Activated CD4-positive, alpha-beta T cell treated with anti-CD3 and anti-CD28 coated beads for 36 hours (primary cell): ENCODE data around the gene SBNO1. TPM values are rescaled to one million over a fixed set of nuclear protein-coding genes. Genes with fewer than 3 reads are reported as not detected.
"Not testable (repeated sequence)": the region's sequence is repeated elsewhere in the genome, so short reads cannot be mapped to it uniquely, and the experiment has no call there.

ENCODE experiments used
- ATAC-seq: fragments of 200-7000 bp; cut with Tn5 transposase; one replicate; pipeline ENCODE4 v1.10.0; 2021; ENCODE audit warnings: mild to moderate bottlenecking, moderate library complexity
- CTCF ChIA-PET: fragments of 350-600 bp; sonication (Branson Sonifier 250); formaldehyde crosslinking; loops from one replicate; lab custom pipeline; 2021; ENCODE audit warnings: antibody characterized with exemption; lab: Charles Lee
- POLR2A ChIA-PET: fragments of 350-600 bp; sonication (Branson Sonifier 250); formaldehyde crosslinking; loops from one replicate; lab custom pipeline; 2021; ENCODE audit warnings: antibody characterized with exemption, inconsistent platforms; lab: Charles Lee
- DNase-seq: peaks from one replicate; pipeline ENCODE4 v3.0.0-alpha.2; 2020
- H3K27ac Mint-ChIP-seq: one replicate; pipeline ENCODE4 v1.8.0; 2021; ENCODE audit warnings: mixed read lengths
- H3K27me3 Mint-ChIP-seq: one replicate; pipeline ENCODE4 v1.8.0; 2021; ENCODE audit warnings: mixed read lengths
- H3K36me3 Mint-ChIP-seq: one replicate; pipeline ENCODE4 v1.8.0; 2021; ENCODE audit warnings: low read depth, mixed read lengths
- H3K4me1 Mint-ChIP-seq: one replicate; pipeline ENCODE4 v1.8.0; 2021; ENCODE audit warnings: mixed read lengths
- H3K4me3 Mint-ChIP-seq: one replicate; pipeline ENCODE4 v1.8.0; 2021; ENCODE audit warnings: mild to moderate bottlenecking, moderate library complexity, mixed read lengths
- H3K9me3 Mint-ChIP-seq: one replicate; pipeline ENCODE4 v1.8.0; 2021; ENCODE audit warnings: low read depth, mixed read lengths
- intact Hi-C, 2 experiments: fragments of 100-400 bp; cut with DNase I in 1 of 2; cut with micrococcal nuclease in 1 of 2; formaldehyde crosslinking; loops; one replicate each; pipeline versions ENCODE4 v1.14.2 to v1.15.1; 2022 to 2024; cut with DNase I, micrococcal nuclease
- total RNA-seq, 2 experiments: library from RNA; stranded (reverse); gene quantifications; one replicate each; pipeline ENCODE4 v1.2.3, GENCODE V29; 2021

SBNO1 gene
- total RNA-seq, 2 experiments from 2014 or later, result 49.6 to 51.1 TPM

DNA sequence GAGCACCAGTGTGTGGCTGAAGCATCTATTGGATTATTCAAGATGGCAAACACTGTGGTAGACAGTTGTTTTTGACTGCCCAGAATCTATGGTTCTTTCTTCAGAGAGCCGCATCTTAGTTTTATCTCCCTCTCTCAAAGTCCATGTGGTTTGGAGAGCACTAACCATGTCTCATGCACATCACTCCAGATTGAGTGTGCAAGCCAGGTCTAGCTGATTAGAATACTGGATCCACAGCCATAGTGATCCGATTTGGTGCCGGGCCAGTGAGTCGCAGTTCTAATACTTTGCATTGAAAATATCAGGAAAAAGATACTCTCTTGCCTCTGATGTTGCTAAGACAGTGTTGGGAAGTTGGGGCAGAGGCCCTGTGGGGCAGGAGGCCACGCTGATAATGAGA is 4.6 kb upstream of the SBNO1 start:
- ATAC-seq (no peak), DNase-seq (no peak)
- Mint-ChIP-seq H3K27me3 (no peaks in the 10 kb centered on the region), H3K27ac (no peak overlapping the region), H3K4me3 (no peak overlapping the region), H3K36me3 (no peaks in the 10 kb centered on the region), H3K9me3 (no peaks in the 10 kb centered on the region), H3K4me1 (peaks cover 3% of the 10 kb centered on the region)
- intact Hi-C loops, result loop anchor here in 1 of 2 experiments (10.0 kb wide), 2 partner anchors 1546 to 1564 kb away; partner anchors contain the start of genes SETD1B and UBC
- ChIA-PET POLR2A (no interaction called here), CTCF (interaction anchor here (0.8 kb wide), 1 partner anchor 15 kb away, joined by 3 read pairs; the partner anchor contains the start of gene KMT5A)

DNA sequence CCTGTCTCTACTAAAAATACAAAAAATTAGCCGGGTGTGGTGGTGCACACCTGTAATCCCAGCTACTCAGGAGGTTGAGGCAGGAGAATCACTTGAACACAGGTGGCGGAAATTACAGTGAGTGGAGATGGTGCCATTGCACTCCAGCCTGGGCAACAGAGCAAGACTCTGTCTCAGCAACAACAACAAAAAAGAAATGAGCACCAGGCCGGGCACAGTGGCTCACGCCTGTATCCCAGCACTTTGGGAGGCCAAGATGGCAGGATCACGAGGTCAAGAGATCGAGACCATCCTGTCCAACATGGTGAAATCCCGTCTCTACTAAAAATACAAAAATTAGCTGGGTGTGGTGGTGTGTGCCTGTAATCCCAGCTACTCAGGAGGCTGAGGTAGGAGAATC is 3.8 kb upstream of the SBNO1 start:
- POLR2A ChIA-PET, result interaction anchor here (0.6 kb wide), 1 partner anchor 18 kb away, joined by 8 read pairs; no protein-coding TSS in a partner anchor
- DNase-seq, H3K36me3 Mint-ChIP-seq, H3K27ac Mint-ChIP-seq, H3K4me1 Mint-ChIP-seq, H3K4me3 Mint-ChIP-seq, ATAC-seq, CTCF ChIA-PET, H3K27me3 Mint-ChIP-seq, H3K9me3 Mint-ChIP-seq: not testable (repeated sequence)
- intact Hi-C loops, result loop anchor here in 1 of 2 experiments (10.0 kb wide), 2 partner anchors 1546 to 1564 kb away; partner anchors contain the start of genes SETD1B and UBC

DNA sequence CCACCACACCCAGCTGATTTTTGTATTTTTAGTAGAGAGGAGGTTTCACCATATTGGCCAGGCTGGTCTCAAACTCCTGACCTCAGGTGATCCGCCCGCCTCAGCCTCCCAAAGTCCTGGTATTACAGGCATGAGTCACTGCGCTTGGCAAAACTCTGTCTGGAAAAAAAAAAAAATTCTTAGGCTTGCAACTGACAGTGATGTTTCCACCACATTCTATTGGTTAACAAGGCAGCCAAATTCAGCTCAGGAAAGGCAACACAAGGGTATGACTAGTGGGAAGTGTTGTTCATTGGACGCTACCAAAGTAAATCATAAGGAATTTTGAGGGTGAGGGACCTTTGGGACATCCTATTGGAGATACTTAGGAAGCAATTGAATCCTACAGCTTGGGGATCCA is 2.9 kb upstream of the SBNO1 start:
- POLR2A ChIA-PET, result interaction anchor here (0.7 to 0.9 kb wide), 2 partner anchors 169 to 216 kb away, joined by 5 to 7 read pairs; no protein-coding TSS in a partner anchor

DNA sequence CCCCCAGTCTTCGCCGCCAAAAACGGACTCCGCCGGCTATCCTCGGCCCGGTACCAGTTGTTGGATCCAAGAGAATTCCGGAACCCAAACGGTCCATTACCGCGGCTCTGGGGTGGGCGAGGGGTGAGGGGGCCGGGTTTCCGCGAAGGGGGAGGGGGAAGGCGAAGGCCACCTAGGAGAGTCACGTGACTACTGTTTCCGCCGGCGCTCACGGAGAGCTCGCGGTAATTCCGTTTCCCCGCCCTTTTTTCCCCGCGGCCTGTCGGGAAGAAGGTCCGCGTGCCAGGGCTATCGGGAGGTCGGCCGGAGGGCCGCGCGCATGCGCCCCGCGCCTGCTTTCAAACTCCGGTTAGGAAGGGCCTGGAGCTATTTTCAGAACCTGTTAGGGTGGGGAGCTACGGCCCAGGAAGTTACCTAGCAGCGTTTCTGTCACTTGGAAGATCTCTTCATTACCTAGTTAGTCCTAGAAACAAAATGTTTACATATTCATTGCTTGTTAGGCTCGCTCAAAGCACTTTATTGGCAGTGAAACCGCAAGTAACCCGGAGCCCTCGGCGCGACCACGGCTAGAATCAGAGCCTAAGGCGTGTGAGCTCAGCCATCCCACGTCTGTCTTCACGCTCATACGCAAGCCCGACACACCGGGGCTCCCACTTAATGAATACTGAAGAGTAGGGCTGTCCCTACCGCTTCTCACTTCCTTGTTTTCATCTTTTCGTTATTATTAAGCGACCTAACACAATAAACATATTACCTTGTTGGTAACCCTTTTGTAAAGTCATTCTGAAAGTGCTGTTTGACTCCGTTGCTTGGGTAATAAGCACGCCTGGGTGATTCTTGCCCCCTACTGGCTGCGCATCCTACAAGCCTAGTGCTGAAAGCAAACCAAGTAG is 624 bp upstream of the SBNO1 start:
- DNase-seq, result peak; percentile 98
- peaks cover 19% of the 10 kb centered on the region for H3K4me1 Mint-ChIP-seq
- ChIA-PET POLR2A (interaction anchor here (0.6 to 2.2 kb wide), 12 partner anchors 9 to 568 kb away, joined by 3 to 35 read pairs (median 4); partner anchors contain the start of genes KMT5A, MPHOSPH9 and MTRFR), CTCF (interaction anchor here (0.5 to 2.7 kb wide), 21 partner anchors 10 to 1143 kb away, joined by 3 to 20 read pairs (median 3); partner anchors contain the start of genes KMT5A, MPHOSPH9, MTRFR and SNRNP35)
- no peaks in the 10 kb centered on the region for H3K9me3 Mint-ChIP-seq
- no peaks in the 10 kb centered on the region for H3K36me3 Mint-ChIP-seq
- H3K4me3 Mint-ChIP-seq, result peak overlapping the region; percentile 86
- ATAC-seq, result peak; percentile 82
- intact Hi-C loops, result loop anchor here (1.0 to 10.0 kb wide), 16 partner anchors 18 to 1560 kb away; partner anchors contain the start of genes RILPL2 (in 2 of the 2), ATP6V0A2 (in 1 of the 2), CCDC92 (in 1 of the 2) and CDK2AP1 (in 1 of the 2)
- H3K27ac Mint-ChIP-seq, result peak overlapping the region; percentile 98
- no peaks in the 10 kb centered on the region for H3K27me3 Mint-ChIP-seq

More for the DNA sequence above, 2.9 kb upstream of the SBNO1 start:
- no peak overlapping the region for H3K4me3 Mint-ChIP-seq
- no peaks in the 10 kb centered on the region for H3K9me3 Mint-ChIP-seq
- H3K27ac Mint-ChIP-seq, result no peak overlapping the region
- intact Hi-C loops, result loop anchor here in 1 of 2 experiments (10.0 kb wide), 2 partner anchors 1547 to 1563 kb away; partner anchors contain the start of genes SETD1B and UBC
- no peaks in the 10 kb centered on the region for H3K27me3 Mint-ChIP-seq
- ATAC-seq (no peak), DNase-seq (no peak)
- CTCF ChIA-PET, result interaction anchor here (0.9 kb wide), 1 partner anchor 14 kb away, joined by 3 read pairs; no protein-coding TSS in a partner anchor
- H3K36me3 Mint-ChIP-seq, result no peaks in the 10 kb centered on the region
- H3K4me1 Mint-ChIP-seq, result peaks cover 11% of the 10 kb centered on the region

DNA sequence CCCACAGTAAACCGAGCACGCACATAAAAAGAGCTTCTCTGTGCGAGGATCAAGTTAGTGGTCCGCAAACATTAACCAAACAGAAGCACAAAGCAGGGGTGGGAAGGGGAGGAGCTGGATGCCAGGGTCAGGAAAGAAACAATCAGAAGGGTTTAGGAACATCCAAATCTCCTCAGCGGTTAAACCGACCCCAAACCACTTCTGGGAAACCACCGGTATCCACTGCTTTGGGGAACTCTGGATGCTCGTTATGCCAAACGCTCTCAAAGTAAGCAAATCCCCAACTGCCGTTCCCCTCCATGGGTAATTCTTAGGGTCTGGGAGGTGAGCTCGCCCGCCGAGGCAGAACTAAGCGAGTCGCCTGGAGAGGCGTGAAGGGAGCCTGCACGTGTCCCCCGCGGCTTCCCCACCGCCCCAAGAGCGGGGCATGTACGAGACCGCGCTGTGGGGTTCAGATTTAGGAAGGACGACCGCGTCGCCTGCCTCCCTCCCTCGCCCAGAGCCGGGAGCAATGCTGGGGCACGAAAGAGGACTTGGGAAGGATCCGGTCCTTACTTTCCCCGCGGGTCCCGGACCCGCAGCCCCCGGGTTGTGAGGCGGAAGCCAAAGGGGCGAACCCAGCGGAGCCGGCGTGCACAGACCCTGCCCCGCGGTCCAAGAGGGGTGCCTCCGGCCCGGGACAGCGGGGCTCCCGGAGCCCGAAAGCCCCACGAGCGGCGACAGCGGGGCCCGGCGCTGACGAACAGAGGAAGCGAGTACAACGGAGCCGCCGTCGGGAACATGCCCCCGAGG is 711 bp downstream of the SBNO1 start:
- peak; percentile 1 for ATAC-seq
- Mint-ChIP-seq H3K27me3 (no peaks in the 10 kb centered on the region), H3K9me3 (no peaks in the 10 kb centered on the region), H3K36me3 (no peaks in the 10 kb centered on the region), H3K27ac (peak overlapping the region; percentile 87), H3K4me3 (peak overlapping the region; percentile 86), H3K4me1 (peaks cover 21% of the 10 kb centered on the region)
- POLR2A ChIA-PET, result interaction anchor here (0.6 to 2.2 kb wide), 4 partner anchors 20 to 388 kb away, joined by 3 to 35 read pairs (median 7); partner anchors contain the start of gene KMT5A
- CTCF ChIA-PET, result interaction anchor here (0.6 to 1.5 kb wide), 8 partner anchors 11 to 218 kb away, joined by 3 to 7 read pairs (median 3); no protein-coding TSS in a partner anchor
- intact Hi-C loops, result loop anchor here (1.0 to 10.0 kb wide), 7 partner anchors 65 to 1559 kb away; partner anchors contain the start of genes MPHOSPH9 (in 1 of the 2), MTRFR (in 1 of the 2), SETD1B (in 1 of the 2) and SNRNP35 (in 1 of the 2)
- peak; percentile 57 for DNase-seq

DNA sequence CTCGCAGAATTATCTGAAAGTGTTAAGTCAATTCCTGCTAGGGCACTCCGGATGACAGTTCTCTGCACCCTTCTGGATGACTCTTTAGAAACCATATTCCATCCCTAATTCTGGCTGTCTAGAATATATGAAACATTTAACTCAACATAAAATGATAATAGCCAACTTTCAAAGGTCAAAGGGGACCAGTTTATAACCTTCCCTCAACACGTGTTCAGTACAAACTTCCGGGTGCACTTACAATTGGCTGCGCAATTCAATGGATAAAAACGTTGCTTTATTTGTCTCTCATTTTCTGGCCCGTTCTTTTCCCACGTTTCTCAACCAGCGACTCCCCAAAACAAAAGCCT is 1.3 kb downstream of the SBNO1 start:
- Mint-ChIP-seq H3K4me3 (peak overlapping the region; percentile 86), H3K4me1 (peaks cover 21% of the 10 kb centered on the region), H3K27ac (peak overlapping the region; percentile 87), H3K27me3 (no peaks in the 10 kb centered on the region), H3K9me3 (no peaks in the 10 kb centered on the region), H3K36me3 (no peaks in the 10 kb centered on the region)
- ChIA-PET POLR2A (interaction anchor here (0.6 to 1.0 kb wide), 3 partner anchors 34 to 387 kb away, joined by 3 to 11 read pairs (median 3); no protein-coding TSS in a partner anchor), CTCF (interaction anchor here (0.6 to 1.5 kb wide), 7 partner anchors 10 to 218 kb away, joined by 3 to 7 read pairs (median 3); no protein-coding TSS in a partner anchor)
- intact Hi-C loops, result loop anchor here (2.0 to 10.0 kb wide), 4 partner anchors 65 to 1559 kb away; partner anchors contain the start of genes SETD1B (in 1 of the 2), UBC (in 1 of the 2) and VPS37B (in 1 of the 2)
- DNase-seq (no peak), ATAC-seq (no peak)

DNA sequence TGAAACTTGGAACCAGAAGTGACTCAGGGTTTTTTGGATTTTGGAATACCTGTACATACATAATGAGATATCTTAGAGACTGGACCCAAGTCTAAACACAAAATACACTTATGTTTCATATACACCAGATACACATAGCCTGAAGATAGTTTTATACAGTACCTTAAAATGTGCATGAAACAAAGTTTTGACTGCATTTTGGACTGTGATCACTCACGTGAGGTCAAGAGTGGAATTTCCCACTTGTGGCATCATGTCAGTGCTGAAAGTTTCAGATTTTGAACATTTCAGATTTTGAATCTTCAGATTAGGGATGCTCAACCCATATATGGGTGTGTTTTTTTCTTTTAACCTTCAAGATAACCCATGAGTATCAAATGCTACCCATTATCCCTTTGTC is 6.6 kb downstream of the SBNO1 start:
- ATAC-seq, result peak; percentile 49
- H3K36me3 Mint-ChIP-seq, result peaks cover 11% of the 10 kb centered on the region
- peaks cover 51% of the 10 kb centered on the region for H3K4me1 Mint-ChIP-seq
- ChIA-PET POLR2A (no interaction called here), CTCF (no interaction called here)
- intact Hi-C loops, result no loop called here
- no peaks in the 10 kb centered on the region for H3K27me3 Mint-ChIP-seq
- DNase-seq, result no peak
- H3K4me3 Mint-ChIP-seq, result no peak overlapping the region
- peak overlapping the region; percentile 25 for H3K27ac Mint-ChIP-seq
- H3K9me3 Mint-ChIP-seq, result no peaks in the 10 kb centered on the region

DNA sequence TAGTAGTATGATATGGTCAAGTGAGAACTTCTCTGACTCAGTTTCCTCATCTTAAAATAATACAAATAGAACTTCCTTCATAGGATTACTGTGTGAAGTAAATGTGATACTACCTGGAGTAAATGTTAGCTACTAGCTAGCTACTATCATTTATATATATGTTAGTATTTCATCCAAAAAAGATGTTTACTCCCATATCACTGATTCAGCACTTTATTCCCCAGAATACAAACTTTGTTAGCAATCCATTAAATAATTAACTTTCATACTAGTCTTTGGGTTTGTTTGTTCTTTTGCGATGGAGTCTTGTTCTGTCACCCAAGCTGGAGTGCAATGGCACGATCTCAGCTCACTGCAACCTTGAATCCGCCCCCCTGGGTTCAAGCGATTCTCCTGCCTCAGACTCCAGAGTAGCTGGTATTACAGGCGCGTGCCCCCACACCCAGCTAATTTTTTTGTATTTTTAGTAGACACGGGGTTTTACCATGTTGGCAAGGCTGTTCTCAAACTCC is 8.4 kb downstream of the SBNO1 start:
- Mint-ChIP-seq H3K27me3 (no peaks in the 10 kb centered on the region), H3K9me3 (no peaks in the 10 kb centered on the region), H3K4me3 (no peak overlapping the region), H3K27ac (no peak overlapping the region), H3K36me3 (peaks cover 15% of the 10 kb centered on the region), H3K4me1 (peaks cover 60% of the 10 kb centered on the region)
- POLR2A ChIA-PET, result interaction anchor here (0.9 to 1.5 kb wide), 2 partner anchors 9 to 118 kb away, joined by 3 to 6 read pairs; no protein-coding TSS in a partner anchor
- DNase-seq (no peak), ATAC-seq (no peak)
- CTCF ChIA-PET, result interaction anchor here (0.9 to 2.1 kb wide), 4 partner anchors 10 to 111 kb away, joined by 3 to 5 read pairs (median 4); no protein-coding TSS in a partner anchor
- intact Hi-C loops, result no loop called here

DNA sequence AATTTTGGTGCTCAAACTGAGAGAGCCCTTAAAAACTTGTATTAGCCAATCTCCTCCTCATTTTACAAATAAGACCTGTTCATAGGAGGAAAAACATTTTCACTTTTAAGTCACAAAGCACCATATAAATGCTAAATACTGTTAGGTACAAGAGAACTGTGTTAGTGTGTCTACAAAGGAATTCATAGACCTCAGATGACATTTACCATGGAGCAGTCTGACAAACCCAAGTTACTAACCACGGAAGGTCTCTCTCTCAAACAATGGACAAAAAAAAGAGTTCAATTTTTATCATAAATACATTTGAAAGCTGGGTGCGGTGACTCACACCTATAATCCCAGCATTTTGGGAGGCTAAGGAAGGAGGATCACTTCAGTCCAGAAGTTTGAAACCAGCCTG is 10.0 kb downstream of the SBNO1 start:
- H3K4me3 Mint-ChIP-seq, result no peak overlapping the region
- ChIA-PET CTCF (no interaction called here), POLR2A (no interaction called here)
- H3K27me3 Mint-ChIP-seq, result no peaks in the 10 kb centered on the region
- peaks cover 17% of the 10 kb centered on the region for H3K36me3 Mint-ChIP-seq
- H3K9me3 Mint-ChIP-seq, result no peaks in the 10 kb centered on the region
- ATAC-seq, result no peak
- intact Hi-C loops, result loop anchor here in 1 of 2 experiments (5.0 kb wide), 1 partner anchor 43 kb away; no protein-coding TSS in a partner anchor
- no peak for DNase-seq
- peaks cover 61% of the 10 kb centered on the region for H3K4me1 Mint-ChIP-seq
- H3K27ac Mint-ChIP-seq, result peak overlapping the region; percentile 34

DNA sequence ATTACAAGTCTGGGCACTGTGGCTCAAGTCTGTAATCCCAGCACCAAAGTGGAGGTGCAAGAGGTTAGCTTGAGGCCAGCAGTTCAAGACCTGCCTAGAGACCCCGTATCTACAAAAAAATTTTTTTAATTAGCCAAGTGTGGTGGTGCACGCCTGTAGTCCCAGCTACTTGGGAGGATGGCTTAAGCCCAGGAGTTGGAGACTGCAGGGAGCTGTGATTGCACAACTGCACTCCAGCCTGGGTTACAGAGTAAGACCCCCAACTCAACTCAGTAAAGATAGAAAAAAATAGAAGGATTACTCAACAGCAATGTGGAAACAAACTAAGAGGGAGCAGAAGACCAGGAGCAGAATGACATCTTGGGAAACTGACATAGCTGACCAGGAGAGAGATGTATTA is 13.3 kb downstream of the SBNO1 start:
- DNase-seq (no peak), ATAC-seq (no peak)
- no peaks in the 10 kb centered on the region for H3K9me3 Mint-ChIP-seq
- CTCF ChIA-PET, result interaction anchor here (0.7 to 1.2 kb wide), 6 partner anchors 11 to 230 kb away, joined by 3 to 8 read pairs (median 4); no protein-coding TSS in a partner anchor
- H3K27me3 Mint-ChIP-seq, result no peaks in the 10 kb centered on the region
- H3K4me3 Mint-ChIP-seq, result no peak overlapping the region
- peak overlapping the region; percentile 3 for H3K27ac Mint-ChIP-seq
- POLR2A ChIA-PET, result no interaction called here
- intact Hi-C loops, result loop anchor here in 1 of 2 experiments (5.0 kb wide), 1 partner anchor 46 kb away; no protein-coding TSS in a partner anchor
- peaks cover 45% of the 10 kb centered on the region for H3K4me1 Mint-ChIP-seq
- H3K36me3 Mint-ChIP-seq, result peaks cover 20% of the 10 kb centered on the region
